AG08395 (cell line): ENCODE data around the gene EEPD1.

Experiments used
- DNase-seq: peaks from one replicate; pipeline ENCODE4 v3.0.0; 2012; ENCODE audit warnings: mixed read lengths, low spot score

EEPD1 gene

GRCh38 chr7:36280840-36281812 lies 128.1 kb downstream of the EEPD1 start:
- DNase-seq, result peak; percentile 89

DNA sequence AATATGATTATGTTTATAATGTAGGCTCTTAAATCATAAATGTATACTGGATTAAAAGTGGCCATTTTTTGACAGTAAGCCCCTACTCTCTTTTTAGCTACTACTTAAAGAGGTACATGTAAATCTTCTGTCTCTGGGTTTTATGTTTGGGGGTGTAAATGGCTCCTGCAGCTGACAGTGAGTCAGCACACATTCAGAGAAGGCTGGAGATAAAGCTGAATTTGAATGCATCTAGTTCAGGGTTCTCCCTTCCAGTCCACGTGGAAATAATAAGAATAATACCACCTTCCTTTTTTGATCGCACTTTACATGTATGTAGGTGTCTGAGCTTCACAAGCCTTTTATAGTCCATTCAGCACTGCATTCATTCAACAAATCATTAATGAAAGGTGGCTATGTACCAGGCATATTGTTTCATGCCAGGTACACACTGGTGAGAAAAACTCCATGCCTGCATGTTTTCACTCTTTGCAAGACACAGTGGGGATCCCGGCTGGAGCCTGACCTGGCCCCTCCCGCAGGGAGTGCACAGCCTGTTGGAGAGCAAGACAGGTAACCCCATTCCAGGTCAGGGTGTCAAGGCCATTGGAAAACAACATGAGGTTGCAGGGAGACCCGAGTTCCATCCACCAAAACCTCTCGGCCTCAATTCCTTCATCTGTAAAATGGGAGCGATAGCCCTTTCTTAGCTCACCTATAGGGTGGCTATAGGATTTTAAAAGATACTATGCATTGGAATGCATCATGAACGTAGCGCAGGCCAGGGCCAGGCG lies 129.1 kb downstream of the EEPD1 start:
- DNase-seq, result no peak

DNA sequence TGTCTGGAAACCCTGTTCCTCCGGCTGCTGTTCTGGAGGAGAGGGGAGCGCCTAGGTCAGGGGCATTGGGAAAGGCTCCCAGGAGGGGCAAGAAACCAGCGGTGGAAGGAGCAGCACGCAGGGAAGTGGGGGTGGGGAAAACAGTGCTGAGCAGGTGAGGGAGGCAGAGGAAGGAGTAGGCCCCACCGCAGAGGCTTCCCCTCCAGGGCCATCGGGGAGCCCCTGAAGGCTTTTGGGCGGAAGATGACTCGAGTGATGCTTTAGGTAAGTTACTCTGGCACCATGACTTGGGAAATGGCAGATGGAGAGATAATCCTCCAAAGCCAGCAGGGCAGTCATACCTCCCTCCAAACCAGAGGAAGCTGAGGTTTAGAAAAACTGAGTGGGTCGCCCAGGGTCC lies 130.1 kb downstream of the EEPD1 start:
- DNase-seq, result no peak

- DNase-seq, result no peak
These were observed 130.7 kb downstream of the EEPD1 start for GRCh38 chr7:36283711-36284130.

DNA sequence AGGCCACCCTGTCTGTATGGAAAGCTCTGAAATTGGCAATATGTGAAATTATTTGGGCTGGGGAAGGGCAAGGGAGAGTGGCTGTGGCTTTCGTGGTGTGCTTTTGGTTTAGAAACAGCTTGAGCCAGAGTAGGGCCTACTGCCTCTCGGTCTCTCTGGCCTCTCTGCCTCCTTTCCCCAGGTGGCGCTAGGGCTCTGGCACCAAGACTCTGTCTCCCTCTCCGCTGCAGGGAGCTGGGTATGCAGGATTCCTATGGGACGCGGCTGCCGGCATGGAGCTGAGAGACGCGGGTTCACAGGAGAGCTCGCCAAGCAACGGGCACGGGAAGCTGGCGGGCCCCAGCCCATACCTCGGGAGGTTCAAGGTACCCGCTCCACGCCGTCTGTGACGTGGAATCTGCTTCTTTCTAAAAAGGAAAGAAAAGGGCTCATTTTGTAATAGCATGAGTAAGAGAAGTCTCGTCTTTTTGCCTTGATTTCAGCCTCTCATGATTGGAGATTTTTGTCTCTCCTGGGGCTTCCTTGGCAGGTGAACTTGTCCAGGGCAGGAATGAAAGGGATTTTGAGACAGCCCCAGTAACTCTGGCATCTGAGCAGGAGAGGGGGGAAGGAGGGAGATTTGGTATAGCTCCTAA lies 131.5 kb downstream of the EEPD1 start:
- DNase-seq, result no peak

DNA sequence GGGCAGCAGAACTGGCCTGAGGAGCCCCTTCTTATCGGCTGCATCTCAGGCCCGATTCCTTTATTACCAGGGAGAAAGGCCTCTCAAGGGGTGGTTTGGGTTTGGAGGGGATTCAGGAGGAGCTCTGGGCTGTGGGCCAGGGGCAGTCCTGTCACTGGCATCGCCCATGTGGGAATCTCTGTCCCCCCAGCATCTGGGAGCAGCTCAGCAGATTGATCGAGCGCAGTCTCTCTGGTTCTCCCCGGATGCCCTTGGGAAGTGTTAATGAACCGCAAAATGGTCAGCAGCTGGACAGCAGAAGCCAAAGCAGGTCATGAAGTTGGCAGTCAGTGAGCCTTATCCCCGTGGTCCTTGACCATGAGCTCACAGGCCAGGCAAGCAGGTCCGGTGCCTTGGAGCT lies 132.2 kb downstream of the EEPD1 start:
- DNase-seq, result no peak

- DNase-seq, result no peak
These were observed 133.2 kb downstream of the EEPD1 start for GRCh38 chr7:36286226-36286625.

DNA sequence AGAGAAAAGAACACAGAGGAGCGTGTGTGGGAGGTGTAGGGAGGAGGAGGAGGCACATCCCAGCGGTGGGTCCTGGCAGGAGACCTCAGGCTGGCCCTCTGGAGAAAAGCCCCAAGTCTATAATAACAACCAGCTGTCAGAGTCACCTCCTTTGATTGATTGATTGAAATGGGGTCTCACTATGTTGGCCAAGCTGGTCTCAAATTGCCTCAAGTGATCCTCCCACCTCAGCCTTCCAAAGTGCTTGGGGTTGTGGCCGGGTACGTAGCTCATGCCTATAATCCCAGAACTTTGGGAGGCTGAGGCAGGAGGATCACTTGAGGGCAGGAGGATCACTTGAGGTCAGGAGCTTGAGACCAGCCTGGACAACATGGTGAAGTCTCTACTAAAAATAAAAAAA lies 133.6 kb downstream of the EEPD1 start:
- DNase-seq, result no peak

DNA sequence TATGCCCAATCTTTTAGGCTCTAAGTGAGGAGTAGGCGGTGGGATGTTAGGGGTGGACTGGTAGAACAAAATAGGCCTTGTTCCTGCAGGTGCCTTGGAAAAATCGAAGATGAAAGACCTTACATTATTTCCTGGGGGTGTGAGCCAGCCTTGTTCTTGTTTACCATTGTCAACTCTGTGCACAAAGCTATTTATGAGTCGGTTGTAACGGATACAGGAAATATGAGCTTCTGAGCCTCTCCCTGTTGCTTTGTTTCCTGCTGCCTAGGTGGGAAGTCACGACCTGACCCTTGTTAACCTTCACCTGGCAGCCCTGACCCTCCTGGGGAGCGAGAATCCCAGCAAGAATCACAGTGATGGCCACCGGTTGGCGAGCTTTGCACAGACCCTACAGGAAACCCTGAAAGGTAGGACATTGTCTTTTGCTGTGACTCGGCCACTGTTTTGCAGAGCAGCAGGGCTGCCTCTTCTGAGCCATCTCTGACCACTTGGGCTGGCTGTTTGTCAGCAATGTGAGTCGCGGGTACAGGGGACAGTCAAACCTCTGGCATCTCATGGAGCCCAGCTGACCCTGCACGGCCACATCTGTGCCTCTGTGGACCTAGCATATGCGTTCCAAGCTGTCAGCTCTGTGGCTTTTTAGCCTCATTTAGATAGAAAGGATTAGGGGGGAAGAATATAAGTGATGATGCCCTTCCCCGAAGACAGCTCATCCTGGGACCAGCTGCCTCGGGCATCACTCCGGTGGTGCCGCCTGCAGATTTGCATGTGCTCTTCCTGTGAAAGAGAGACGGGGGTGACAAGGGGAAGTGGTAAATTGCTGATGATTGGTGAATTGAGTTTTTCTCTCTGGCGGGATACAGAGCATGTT lies 134.6 kb downstream of the EEPD1 start:
- no peak for DNase-seq

DNA sequence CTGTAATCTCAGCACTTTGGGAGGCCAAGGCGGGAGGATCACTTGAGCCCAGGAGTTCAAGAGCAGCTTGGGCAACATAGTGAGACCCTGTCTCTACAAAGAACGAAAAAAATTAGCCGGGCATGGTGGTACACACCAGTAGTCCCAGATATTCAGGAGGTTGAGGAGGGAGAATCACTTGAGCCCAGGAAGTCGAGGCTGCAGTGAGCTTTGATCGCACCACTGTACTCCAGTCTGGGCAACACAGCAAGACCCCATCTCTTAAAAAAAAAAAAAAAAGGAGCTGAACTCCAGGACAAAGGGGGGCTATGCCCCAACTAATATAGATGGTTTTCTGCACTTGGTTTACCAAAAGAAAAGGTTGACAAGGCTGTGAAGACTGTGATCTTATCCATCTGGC lies 135.4 kb downstream of the EEPD1 start:
- DNase-seq, result no peak

GRCh38 chr7:36289833-36290661 lies 137.0 kb downstream of the EEPD1 start:
- DNase-seq, result no peak

DNA sequence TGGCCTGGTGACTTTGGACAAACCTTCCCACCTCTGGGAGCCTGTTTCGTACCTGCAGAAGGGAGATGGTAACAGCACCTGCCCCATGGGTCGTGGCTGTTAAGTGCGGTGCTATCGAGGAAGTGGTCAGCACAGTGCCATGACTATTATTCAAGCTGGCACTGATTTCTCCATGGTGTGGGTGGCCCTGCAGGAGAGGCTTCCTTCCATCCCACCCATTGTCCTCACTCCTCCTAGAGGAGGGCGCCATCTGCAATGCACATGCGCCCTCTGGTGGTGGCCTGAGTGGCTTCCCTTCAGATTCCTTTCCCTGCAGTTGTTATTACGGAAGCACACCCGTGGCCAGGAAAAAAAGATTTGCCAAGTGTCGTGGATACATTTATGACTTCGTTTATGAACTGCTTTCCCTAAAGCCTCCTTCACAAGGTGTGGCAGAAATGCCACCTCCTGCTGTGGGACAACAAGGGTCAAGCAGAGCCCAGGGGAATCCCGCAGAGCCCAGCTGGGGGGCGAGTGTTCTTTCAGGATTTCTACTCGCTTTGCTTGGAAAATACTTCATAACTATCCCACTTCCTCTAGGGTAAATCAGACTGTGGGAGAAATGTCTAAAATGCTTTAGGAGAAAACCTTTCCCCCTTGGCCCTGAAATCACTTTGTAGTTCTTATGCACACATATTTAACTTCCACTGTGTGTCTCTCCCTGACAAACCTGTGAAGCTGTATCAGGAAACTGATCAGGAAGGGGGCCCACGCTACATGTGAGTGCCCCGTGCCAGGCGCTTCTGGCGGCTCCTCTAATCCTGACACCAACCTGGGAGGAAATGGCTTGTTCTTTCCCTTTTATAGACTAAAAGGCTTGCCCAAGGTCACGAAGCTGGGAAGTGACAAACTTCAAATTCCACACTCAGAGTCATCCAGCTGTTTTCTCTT lies 138.6 kb downstream of the EEPD1 start:
- DNase-seq, result peak; percentile 88

DNA sequence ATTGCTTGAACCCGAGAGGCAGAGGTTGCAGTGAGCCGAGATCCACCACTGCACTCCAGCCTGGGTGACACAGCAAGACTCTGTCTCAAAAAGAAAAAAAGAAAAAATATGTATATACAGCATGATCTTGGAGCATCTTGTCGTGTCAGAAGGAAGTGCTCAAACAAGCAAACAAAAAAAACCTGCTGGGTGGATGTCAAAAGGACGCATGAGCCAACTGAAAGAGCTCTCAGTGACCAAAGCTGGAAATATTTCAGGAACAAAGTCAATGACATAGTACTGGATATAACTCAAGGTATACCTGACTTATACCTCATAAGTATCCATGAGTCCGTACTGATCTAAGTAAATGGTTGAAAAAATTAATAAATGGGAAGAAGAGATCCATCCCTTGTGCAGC lies 142.0 kb downstream of the EEPD1 start:
- no peak for DNase-seq

- no peak for DNase-seq
These were observed 143.2 kb downstream of the EEPD1 start for GRCh38 chr7:36296284-36296683.

DNA sequence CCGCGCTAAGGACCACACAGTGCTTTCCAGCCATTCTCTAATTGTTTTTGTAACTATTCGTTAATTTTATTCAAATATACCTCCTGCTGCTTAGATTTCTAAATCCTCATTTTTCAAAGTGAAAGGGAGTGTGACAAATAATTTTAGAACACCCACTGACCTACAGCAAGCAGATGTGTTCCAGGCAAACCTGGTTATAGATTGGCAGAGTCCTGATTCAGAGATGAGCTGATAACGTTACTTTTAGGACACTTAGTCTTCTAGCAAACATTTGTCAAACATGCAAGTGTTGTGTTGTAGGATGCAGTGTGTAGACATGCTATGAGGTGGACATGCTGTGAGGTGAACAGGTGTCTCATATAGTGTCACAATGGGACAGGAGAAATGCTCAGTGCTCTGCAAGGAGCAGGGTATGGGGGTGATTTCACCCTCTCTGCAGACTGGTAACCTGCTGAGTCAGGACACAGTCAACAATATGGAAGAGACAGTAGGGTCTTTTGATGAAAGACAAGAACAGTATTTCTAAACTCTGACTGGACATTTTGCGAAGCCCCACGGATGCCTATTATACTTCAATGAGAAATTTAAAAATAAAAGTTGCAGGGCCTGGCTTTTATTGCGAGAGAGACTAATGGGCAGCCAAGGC lies 144.4 kb downstream of the EEPD1 start:
- no peak for DNase-seq

GRCh38 chr7:36298106-36298505 lies 145.1 kb downstream of the EEPD1 start:
- DNase-seq, result no peak

DNA sequence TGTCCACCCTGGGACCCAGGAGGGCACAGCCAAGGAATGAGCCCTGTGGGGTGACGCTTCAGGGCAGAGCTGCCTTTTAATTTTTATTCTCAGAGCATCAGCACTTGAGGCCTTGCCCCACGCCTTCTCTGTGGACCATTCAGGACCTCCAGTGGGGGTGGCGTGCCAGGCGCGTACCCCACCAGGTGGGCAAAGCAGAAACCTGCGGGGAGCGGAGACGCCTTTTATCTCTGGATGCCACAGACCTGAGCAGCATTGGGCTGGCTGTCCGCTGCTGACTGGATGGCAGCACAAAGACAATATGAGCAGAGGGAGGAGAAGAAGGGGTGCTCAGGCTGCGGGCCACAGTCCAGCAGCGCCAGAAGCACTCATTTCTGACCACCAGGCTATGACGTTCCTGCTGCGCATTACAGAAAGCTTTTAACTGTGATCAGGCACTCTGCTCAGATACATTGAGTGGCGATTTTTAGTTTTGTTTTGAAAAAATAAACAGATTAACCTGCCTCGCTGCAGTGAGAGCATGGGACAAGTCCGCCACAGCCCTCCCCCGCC lies 146.2 kb downstream of the EEPD1 start:
- no peak for DNase-seq

DNA sequence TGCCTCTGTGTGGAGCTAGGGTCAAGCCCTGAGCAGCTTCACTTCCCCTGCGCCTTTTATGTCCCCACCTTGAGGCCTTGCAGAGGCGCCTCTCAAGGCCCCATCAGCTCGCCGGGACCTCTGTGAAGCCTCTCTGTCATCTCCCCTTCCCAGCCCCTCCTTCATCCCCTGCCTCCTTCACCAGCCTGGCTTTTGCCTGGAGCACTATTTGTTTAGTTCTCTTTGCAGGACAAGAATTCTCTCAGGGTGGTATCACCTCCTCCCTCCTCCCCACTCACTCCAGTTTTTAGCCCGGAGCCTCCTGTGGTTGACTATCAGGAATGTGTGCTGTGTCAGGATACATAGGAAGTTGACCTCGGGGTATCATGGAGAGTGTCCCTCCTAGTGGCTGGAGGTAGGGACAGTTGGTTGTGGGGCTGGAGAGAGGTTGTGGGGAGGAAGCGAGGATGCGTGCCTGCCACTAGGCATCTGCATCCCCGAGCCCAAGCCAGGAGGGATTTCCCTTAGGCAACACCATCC lies 146.8 kb downstream of the EEPD1 start:
- DNase-seq, result no peak
